SK-N-SH (cell line): ENCODE data around the gene ZNF207. TPM values are rescaled to one million over a fixed set of nuclear protein-coding genes. Genes with fewer than 3 reads are reported as not detected.

Source experiments
- CTCF ChIA-PET: fragments of 300-600, 350-600 bp; formaldehyde crosslinking; extraction: SDS; loops from one replicate; lab custom pipeline; 2021; lab: Yijun Ruan, JAX
- POLR2A ChIA-PET: fragments of 350-600 bp; sonication (Branson Sonifier 250); formaldehyde crosslinking; extraction: SDS; loops from one replicate; lab custom pipeline; 2020; ENCODE audit warnings: antibody characterized with exemption, inconsistent platforms; lab: Yijun Ruan, JAX
- DNase-seq: peaks from one replicate; pipeline ENCODE4 v3.0.0; 2012
- H2AFZ ChIP-seq: fragments of 200-600 bp; sonication (generic); 2 replicates; pipeline ENCODE4 v1.8.1; 2016; ENCODE audit warnings: antibody characterized with exemption, mild to moderate bottlenecking, low read depth
- H3F3A ChIP-seq: fragments of 200-600 bp; sonication (generic); replicated peaks from 2 replicates; pipeline ENCODE3; 2016; ENCODE audit warnings: antibody characterized with exemption, mild to moderate bottlenecking; ENCODE audit not compliant: insufficient read depth
- H3K27ac ChIP-seq, 2 experiments: fragments of 200-500 bp in 1 of 2; fragments of 200-600 bp in 1 of 2; sonication (Bioruptor generic) in 1 of 2; sonication (generic), shearing (Covaris generic) in 1 of 2; 2 replicates each; pipeline versions ENCODE4 v1.5.1 to v1.6.1; 2014 to 2016; ENCODE audit warnings: low read depth in 2 of 2, inconsistent platforms in 1 of 2, low read length in 1 of 2, mild to moderate bottlenecking in 1 of 2, mixed read lengths in 1 of 2
- H3K27me3 ChIP-seq: fragments of 200-600 bp; sonication (generic), shearing (Covaris generic); 2 replicates; pipeline ENCODE4 v1.6.1; 2016; ENCODE audit warnings: mixed run types; ENCODE audit not compliant: insufficient read depth
- H3K36me3 ChIP-seq, 2 experiments: fragments of 200-500 bp in 1 of 2; fragments of 200-600 bp in 1 of 2; sonication (Bioruptor generic) in 1 of 2; sonication (generic) in 1 of 2; replicated peaks in 1 of 2; 2 replicates each; pipeline versions ENCODE3 to v1.5.1; 2014 to 2016; ENCODE audit warnings: low read length in 1 of 2, mild to moderate bottlenecking in 1 of 2; ENCODE audit not compliant: insufficient read depth in 2 of 2, control insufficient read depth in 1 of 2
- H3K4me1 ChIP-seq, 2 experiments: fragments of 200-500 bp in 1 of 2; fragments of 200-600 bp in 1 of 2; sonication (Bioruptor generic) in 1 of 2; sonication (generic), shearing (Covaris generic) in 1 of 2; 2 replicates each; pipeline versions ENCODE4 v1.5.1 to v1.6.1; 2014 to 2016; ENCODE audit warnings: low read depth in 1 of 2, low read length in 1 of 2, mixed run types in 1 of 2; ENCODE audit not compliant: insufficient read depth in 2 of 2, control insufficient read depth in 1 of 2
- H3K4me2 ChIP-seq: fragments of 200-600 bp; sonication (generic), shearing (Covaris generic); 2 replicates; pipeline ENCODE4 v1.6.1; 2017; ENCODE audit warnings: mixed run types
- H3K4me3 ChIP-seq, 2 experiments: fragments of 200-500 bp in 1 of 2; fragments of 200-600 bp in 1 of 2; sonication (Bioruptor generic) in 1 of 2; sonication (generic), shearing (Covaris generic) in 1 of 2; 2 replicates each; pipeline versions ENCODE4 v1.5.1 to v1.8.1; 2014 to 2016; ENCODE audit warnings: low read depth in 2 of 2, inconsistent platforms in 1 of 2, low read length in 1 of 2, mild to moderate bottlenecking in 1 of 2, mixed read lengths in 1 of 2, moderate library complexity in 1 of 2
- H3K79me2 ChIP-seq: fragments of 200-600 bp; sonication (generic); 2 replicates; pipeline ENCODE4 v1.8.1; 2017; ENCODE audit warnings: mild to moderate bottlenecking; ENCODE audit not compliant: insufficient read depth
- H3K9ac ChIP-seq: fragments of 200-600 bp; sonication (generic); 2 replicates; pipeline ENCODE4 v1.6.1; 2017; ENCODE audit warnings: mixed run types
- H3K9me2 ChIP-seq: fragments of 200-600 bp; sonication (generic); 2 replicates; pipeline ENCODE4 v1.6.1; 2017; ENCODE audit warnings: mixed run types
- H3K9me3 ChIP-seq: fragments of 200-600 bp; sonication (generic); 2 replicates; pipeline ENCODE4 v1.6.1; 2017; ENCODE audit warnings: mixed run types, mild to moderate bottlenecking, moderate library complexity
- H4K20me1 ChIP-seq: fragments of 200-600 bp; sonication (generic); 2 replicates; pipeline ENCODE4 v1.6.1; 2017; ENCODE audit warnings: mild to moderate bottlenecking, mixed run types; ENCODE audit not compliant: insufficient read depth
- CHD2 ChIP-seq: fragments of 150-350 bp; IDR thresholded peaks from 2 replicates; pipeline ENCODE4 v1.6.1; 2018; ENCODE audit warnings: low read length; ENCODE audit not compliant: partially characterized antibody
- ELF1 ChIP-seq: IDR thresholded peaks from 2 replicates; pipeline ENCODE4 v1.4.0; 2012
- EZH2phosphoT487 ChIP-seq: fragments of 200-600 bp; sonication (generic); IDR thresholded peaks from 2 replicates; pipeline ENCODE4 v1.6.1; 2017; ENCODE audit warnings: low read depth, mixed run types, mild to moderate bottlenecking, antibody characterized with exemption, moderate library complexity, borderline replicate concordance
- RAD21 ChIP-seq: IDR thresholded peaks from 2 replicates; pipeline ENCODE4 v1.6.1; 2012; ENCODE audit warnings: mild to moderate bottlenecking, low read length
- RCOR1 ChIP-seq: fragments of 150-350 bp; IDR thresholded peaks from 2 replicates; pipeline ENCODE4 v1.6.1; 2017; ENCODE audit warnings: antibody characterized with exemption, low read length
- RFX5 ChIP-seq: IDR thresholded peaks from 2 replicates; pipeline ENCODE4 v1.6.1; 2012; ENCODE audit warnings: mild to moderate bottlenecking, improper control_type of control experiment, low read length
- SIN3A ChIP-seq: IDR thresholded peaks from 2 replicates; pipeline ENCODE4 v1.6.1; 2012; ENCODE audit warnings: low read depth, mild to moderate bottlenecking, low read length, moderate library complexity, borderline replicate concordance
- TCF12 ChIP-seq: IDR thresholded peaks from 2 replicates; pipeline ENCODE4 v1.4.0; 2012
- YY1 ChIP-seq: IDR thresholded peaks from 2 replicates; pipeline ENCODE4 v1.4.0; 2012; ENCODE audit warnings: low read depth, mild to moderate bottlenecking
- WGBS: methylation state at CpG from one replicate; pipeline ENCODE4 v1.1.6; 2017; ENCODE audit warnings: low lambda C conversion rate; 5-methylcytosine and 5-hydroxymethylcytosine counted together
- polyA plus RNA-seq, 3 experiments: library from polyadenylated mRNA; depleted of rRNA; stranded (reverse); fragments of >200 nt; gene quantifications; 2 replicates each; pipeline ENCODE4 v1.2.3, GENCODE V29; 2012
- TF ChIP-seq, protein P1 (sequence below): IDR thresholded peaks from 2 replicates; pipeline ENCODE4; 2012
- TF ChIP-seq, protein P2 (sequence below): fragments of 150-350 bp; IDR thresholded peaks from 2 replicates; pipeline ENCODE4 v1.6.1; 2017; ENCODE audit warnings: antibody characterized with exemption, low read length, low read depth, borderline replicate concordance
- TF ChIP-seq, protein P3 (sequence below): IDR thresholded peaks from 2 replicates; pipeline ENCODE4 v1.6.1; 2012; ENCODE audit warnings: mild to moderate bottlenecking, low read depth, low read length, moderate library complexity

The ZNF207 gene
- polyA plus RNA-seq, 1 of the 3 experiments (the other 2 are of a cell fraction), result 122 TPM

DNA sequence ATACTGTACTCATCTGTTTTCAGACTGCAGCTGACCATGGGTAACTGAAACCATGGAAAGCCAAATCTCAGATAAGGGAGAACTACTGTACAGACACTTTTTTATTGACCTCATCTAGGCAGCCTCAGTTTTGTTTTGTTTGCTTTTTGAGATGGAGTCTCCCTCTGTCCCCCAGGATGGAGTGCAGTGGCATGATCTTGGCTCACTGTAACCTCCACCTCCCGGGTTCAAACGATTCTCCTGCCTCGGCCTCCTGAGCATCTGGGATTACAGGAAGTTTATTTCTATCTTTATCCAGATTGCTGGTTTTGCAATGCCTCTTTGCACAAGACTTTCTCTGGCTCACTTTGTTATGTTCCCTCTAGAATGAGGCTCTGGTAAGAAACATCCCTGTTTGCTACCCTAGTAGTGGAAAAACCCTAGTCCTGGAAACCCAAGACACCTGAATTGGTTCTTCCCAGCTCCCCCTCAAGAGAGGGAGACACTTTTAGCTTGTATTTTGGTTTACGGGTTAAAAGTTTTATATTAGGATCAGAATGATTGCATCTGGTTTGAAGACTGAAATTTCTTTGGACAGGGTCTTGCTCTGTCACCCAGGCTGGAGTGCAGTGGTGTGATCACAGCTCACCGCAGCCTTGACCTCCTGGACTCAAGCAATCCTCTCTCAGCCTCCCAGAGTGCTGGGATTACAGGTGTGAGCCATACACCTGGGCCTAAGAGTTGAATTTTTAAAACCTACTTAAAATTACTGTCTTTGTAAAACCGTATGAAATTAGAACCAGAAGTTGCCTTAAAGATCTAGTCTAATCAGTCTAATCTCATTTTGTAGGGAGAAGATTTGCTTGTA lies 38.9 kb downstream of the ZNF207 start:
- DNase-seq, result no peak
- Histone ChIP-seq H3K27me3 (no peaks in the 10 kb centered on the region), H2AFZ (no peak overlapping the region), H3K9me3 (no peaks in the 10 kb centered on the region), H4K20me1 (no peaks in the 10 kb centered on the region), H3K79me2 (no peaks in the 10 kb centered on the region), H3F3A (peaks cover 22% of the 10 kb centered on the region), H3K4me2 (no peak overlapping the region), H3K36me3 (peaks cover 0 to 37% of the 10 kb centered on the region in 2 experiments), H3K4me3 (no peak overlapping the region), H3K9me2 (no peaks in the 10 kb centered on the region), H3K4me1 (no peaks in the 10 kb centered on the region), H3K9ac (no peak overlapping the region), H3K27ac (no peak overlapping the region)
- CTCF ChIA-PET, result no interaction called here
- POLR2A ChIA-PET, result no interaction called here
- no peak for TF ChIP-seq SIN3A
- TF ChIP-seq CHD2, result no peak
- WGBS, result 95% methylated on average over 6 of the region's 6 CpGs

DNA sequence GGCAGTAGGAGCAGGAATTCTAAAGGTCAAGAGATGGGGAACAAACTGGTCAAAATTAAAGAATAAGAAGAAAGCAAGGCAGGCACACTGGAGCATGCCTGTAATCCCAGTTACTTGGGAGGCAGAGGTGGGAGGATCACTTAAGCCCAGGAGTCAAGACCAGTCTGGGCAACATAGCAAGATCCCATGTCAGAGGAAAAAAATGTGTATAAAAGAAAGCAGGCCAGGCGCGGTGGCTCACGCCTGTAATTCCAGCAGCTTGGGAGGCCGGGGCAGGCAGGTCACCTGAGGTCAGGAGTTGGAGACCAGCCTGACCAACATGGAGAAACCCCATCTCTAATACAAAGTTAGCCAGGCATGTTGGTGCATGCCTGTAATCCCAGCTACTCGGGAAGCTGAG lies 43.9 kb downstream of the ZNF207 start:
- Histone ChIP-seq H3K36me3 (peaks cover 0 to 25% of the 10 kb centered on the region in 2 experiments), H4K20me1 (no peaks in the 10 kb centered on the region), H3K4me2 (no peak overlapping the region), H3K4me1 (no peaks in the 10 kb centered on the region), H3K79me2 (no peaks in the 10 kb centered on the region), H3K27me3 (no peaks in the 10 kb centered on the region), H3F3A (peaks cover 23% of the 10 kb centered on the region), H2AFZ (no peak overlapping the region), H3K27ac (no peak overlapping the region), H3K9me3 (no peaks in the 10 kb centered on the region), H3K9ac (no peak overlapping the region), H3K4me3 (no peak overlapping the region), H3K9me2 (no peaks in the 10 kb centered on the region)
- WGBS, result 95% methylated on average over 5 of the region's 5 CpGs
- CTCF ChIA-PET, result interaction anchor here (1.5 kb wide), 1 partner anchor 13 kb away, joined by 4 read pairs; no protein-coding TSS in a partner anchor
- no peak for TF ChIP-seq CHD2
- TF ChIP-seq TCF12, result no peak
- TF ChIP-seq YY1, result no peak
- TF ChIP-seq, protein P1, sequence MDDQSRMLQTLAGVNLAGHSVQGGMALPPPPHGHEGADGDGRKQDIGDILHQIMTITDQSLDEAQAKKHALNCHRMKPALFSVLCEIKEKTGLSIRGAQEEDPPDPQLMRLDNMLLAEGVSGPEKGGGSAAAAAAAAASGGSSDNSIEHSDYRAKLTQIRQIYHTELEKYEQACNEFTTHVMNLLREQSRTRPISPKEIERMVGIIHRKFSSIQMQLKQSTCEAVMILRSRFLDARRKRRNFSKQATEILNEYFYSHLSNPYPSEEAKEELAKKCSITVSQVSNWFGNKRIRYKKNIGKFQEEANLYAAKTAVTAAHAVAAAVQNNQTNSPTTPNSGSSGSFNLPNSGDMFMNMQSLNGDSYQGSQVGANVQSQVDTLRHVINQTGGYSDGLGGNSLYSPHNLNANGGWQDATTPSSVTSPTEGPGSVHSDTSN, result no peak
- TF ChIP-seq, protein P2, sequence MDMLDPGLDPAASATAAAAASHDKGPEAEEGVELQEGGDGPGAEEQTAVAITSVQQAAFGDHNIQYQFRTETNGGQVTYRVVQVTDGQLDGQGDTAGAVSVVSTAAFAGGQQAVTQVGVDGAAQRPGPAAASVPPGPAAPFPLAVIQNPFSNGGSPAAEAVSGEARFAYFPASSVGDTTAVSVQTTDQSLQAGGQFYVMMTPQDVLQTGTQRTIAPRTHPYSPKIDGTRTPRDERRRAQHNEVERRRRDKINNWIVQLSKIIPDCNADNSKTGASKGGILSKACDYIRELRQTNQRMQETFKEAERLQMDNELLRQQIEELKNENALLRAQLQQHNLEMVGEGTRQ, result no peak
- no peak for TF ChIP-seq EZH2phosphoT487
- TF ChIP-seq RCOR1, result no peak
- no peak for TF ChIP-seq ELF1
- TF ChIP-seq RFX5, result no peak
- no peak for TF ChIP-seq RAD21
- TF ChIP-seq, protein P3, sequence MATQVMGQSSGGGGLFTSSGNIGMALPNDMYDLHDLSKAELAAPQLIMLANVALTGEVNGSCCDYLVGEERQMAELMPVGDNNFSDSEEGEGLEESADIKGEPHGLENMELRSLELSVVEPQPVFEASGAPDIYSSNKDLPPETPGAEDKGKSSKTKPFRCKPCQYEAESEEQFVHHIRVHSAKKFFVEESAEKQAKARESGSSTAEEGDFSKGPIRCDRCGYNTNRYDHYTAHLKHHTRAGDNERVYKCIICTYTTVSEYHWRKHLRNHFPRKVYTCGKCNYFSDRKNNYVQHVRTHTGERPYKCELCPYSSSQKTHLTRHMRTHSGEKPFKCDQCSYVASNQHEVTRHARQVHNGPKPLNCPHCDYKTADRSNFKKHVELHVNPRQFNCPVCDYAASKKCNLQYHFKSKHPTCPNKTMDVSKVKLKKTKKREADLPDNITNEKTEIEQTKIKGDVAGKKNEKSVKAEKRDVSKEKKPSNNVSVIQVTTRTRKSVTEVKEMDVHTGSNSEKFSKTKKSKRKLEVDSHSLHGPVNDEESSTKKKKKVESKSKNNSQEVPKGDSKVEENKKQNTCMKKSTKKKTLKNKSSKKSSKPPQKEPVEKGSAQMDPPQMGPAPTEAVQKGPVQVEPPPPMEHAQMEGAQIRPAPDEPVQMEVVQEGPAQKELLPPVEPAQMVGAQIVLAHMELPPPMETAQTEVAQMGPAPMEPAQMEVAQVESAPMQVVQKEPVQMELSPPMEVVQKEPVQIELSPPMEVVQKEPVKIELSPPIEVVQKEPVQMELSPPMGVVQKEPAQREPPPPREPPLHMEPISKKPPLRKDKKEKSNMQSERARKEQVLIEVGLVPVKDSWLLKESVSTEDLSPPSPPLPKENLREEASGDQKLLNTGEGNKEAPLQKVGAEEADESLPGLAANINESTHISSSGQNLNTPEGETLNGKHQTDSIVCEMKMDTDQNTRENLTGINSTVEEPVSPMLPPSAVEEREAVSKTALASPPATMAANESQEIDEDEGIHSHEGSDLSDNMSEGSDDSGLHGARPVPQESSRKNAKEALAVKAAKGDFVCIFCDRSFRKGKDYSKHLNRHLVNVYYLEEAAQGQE, result no peak
- POLR2A ChIA-PET, result no interaction called here
- DNase-seq, result no peak
